H1 (cell line): ENCODE measurements around the gene OLIG2. TPM values are rescaled to one million over a fixed set of nuclear protein-coding genes. Genes with fewer than 3 reads are reported as not detected.

Experiments used
- BACH1 ChIP-seq: IDR thresholded peaks from 2 replicates; pipeline ENCODE4 v1.6.1; 2012; ENCODE audit warnings: low read length, improper control_type of control experiment
- GABPA ChIP-seq: IDR thresholded peaks from 2 replicates; pipeline ENCODE4 v1.6.1; 2011; ENCODE audit warnings: mild to moderate bottlenecking, low read length, moderate library complexity, borderline replicate concordance; ENCODE audit not compliant: insufficient read depth
- RXRA ChIP-seq: IDR thresholded peaks from 2 replicates; pipeline ENCODE4 v1.6.1; 2011; ENCODE audit warnings: low read depth, mild to moderate bottlenecking, low read length, moderate library complexity; ENCODE audit not compliant: insufficient read depth
- SAP30 ChIP-seq: fragments of 300-600 bp; sonication (generic); IDR thresholded peaks from 2 replicates; pipeline ENCODE4 v1.7.1; 2012; ENCODE audit warnings: low read length, moderate library complexity, mild to moderate bottlenecking, inconsistent platforms; ENCODE audit not compliant: insufficient read depth, insufficient replicate concordance
- SIRT6 ChIP-seq: IDR thresholded peaks from one replicate; pipeline ENCODE4 v1.7.1; 2012; ENCODE audit warnings: low read length, inconsistent platforms
- TBP ChIP-seq: IDR thresholded peaks from 2 replicates; pipeline ENCODE4 v1.6.1; 2011; ENCODE audit warnings: low read depth, low read length, improper control_type of control experiment
- TCF12 ChIP-seq: IDR thresholded peaks from 2 replicates; pipeline ENCODE4 v1.6.1; 2011; ENCODE audit warnings: low read depth, mild to moderate bottlenecking, low read length
- polyA plus RNA-seq, 7 experiments: library from polyadenylated mRNA; depleted of rRNA in 3 of 7; stranded (reverse) in 5 of 7; unstranded in 2 of 7; fragments of >200 nt in 5 of 7; fragments of 200-250 nt in 2 of 7; gene quantifications; 1 replicate in 5 of 7; 2 replicates in 1 of 7; 4 replicates in 1 of 7; pipeline versions ENCODE4 v1.2.1 to v1.2.3, GENCODE V29; 2011 to 2013; ENCODE audit warnings: missing spikeins in 2 of 7, mixed read lengths in 2 of 7
- total RNA-seq: library from RNA; stranded (reverse); fragmentation: NEBNext Ultra II Directional; extraction: Animal tissue kit (Norgen Biotek cat#: 25700); gene quantifications from 2 replicates; pipeline ENCODE4 v1.2.1, GENCODE V29; 2021

Gene OLIG2
- total and polyA plus RNA-seq, 2 of the 8 experiments (the other 6 are each of a cell fraction or from before 2014, with no cell fraction given): 0.79 TPM; not detected in 1

DNA sequence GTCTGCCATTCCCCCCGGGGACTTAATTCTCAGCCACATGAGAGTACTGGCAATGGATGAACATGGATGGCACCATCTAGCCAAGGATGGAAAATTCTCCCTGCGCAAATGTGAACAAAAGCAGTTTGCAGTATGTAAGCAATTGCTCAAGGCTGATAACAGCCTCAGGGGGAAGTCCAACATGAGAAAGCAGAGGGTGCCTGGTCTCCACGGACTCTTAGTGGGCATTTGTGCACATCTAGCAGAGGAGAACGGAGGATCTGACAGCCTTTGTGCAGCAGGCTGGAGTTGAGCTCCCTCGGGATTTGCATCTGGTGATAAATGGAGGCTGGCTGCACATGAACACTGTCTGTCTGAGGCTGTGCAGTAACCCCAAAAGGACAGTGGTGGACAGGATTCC is 30.3 kb downstream of the OLIG2 start (continued):
- TF ChIP-seq TBP (no peak), RXRA (no peak), SAP30 (no peak), SIRT6 (no peak), GABPA (no peak), BACH1 (no peak), TCF12 (no peak)
- TF ChIP-seq, all 59 proteins: peak for 0
